CD4-positive, alpha-beta T cell treated with Interleukin-21 for 1 hour (primary cell): ENCODE measurements around the gene PLPPR2.
"Not testable (repeated sequence)": the region's sequence is repeated elsewhere in the genome, so short reads cannot be mapped to it uniquely, and the experiment has no call there.

ENCODE experiments used
- DNase-seq: peaks from one replicate; pipeline ENCODE4 v3.0.0-alpha.2; 2020

Gene PLPPR2

DNA sequence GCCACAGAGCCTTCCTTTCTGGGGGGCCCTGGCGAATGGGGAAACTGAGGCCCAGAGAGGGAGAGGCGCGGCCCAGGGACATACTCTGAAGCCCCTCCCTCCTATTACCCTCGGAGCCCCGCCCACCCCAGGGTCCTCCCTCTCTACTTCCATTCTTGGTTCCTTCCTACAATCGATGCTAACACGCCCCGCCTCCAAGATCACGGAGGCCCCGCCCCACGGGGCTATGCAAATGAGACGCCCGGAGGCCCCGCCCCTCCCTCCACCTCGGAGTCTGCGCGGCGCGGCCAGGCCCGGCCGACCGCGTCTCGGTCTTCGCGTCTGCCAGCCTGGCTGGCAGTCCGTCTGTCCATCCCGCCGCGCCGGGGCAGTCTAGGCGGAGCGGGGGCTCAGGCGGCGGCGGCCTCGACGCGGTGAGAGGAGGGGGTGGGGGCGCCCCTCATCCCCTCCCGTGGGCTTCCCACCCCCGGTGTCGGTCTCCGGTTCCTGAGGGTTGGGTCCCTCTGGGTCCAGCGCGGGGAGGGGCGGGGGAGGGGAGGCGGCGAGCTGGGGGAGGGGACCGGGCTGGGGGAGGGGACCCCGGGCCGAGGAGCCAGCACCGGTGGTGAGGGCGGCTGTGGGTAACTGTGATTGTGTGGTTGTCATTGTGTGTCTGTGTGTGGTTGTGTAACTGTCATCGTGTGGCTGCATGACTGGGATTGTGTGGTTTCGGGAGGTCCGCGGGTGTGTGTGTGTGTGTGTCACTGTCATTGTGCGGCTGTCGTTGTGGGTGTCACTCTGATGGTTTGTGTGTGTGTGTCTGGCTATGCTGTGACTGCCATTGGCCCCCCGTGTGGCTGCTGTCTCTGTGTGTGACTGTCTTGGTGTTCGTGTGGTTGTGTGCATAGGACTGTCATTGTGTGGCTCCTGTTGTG is at the start of gene PLPPR2:
PLPPR2 (plus strand) TSS at position 273 of the 914 bp plus-strand sequence. CDS start 2,242 bp downstream, outside the sequence.
- peak; percentile 91 for DNase-seq

GRCh38 chr19:11306337-11306736 is 48.9 kb upstream of the PLPPR2 start:
- no peak for DNase-seq

GRCh38 chr19:11320278-11320995 is 34.8 kb upstream of the PLPPR2 start:
- DNase-seq: not testable (repeated sequence)

GRCh38 chr19:11321191-11322126 is 33.8 kb upstream of the PLPPR2 start:
- no peak for DNase-seq

GRCh38 chr19:11322269-11323024 is 32.8 kb upstream of the PLPPR2 start:
- DNase-seq: no peak

DNA sequence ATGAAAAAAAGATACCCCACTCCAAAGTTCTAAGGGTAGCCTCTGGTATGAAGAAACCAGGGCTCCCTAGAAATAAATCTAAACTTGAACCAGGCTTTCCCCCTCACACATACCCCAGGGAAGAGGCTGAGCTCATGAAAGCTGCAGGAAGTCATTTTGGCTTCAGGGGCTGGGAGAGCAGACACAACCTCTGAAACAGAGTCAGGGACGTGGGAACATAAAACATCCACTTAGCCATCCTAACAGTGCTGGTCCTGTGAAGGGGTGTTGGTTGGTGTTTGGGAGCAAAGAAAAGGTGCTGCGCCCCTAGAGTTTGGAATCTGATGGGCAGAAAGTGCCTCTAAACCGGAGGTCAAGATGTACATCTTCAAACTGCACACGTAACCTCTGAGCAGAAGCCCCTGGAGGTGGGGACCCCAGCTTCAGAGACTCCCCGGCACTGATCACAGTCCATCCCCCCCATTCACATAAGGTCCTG is 31.6 kb upstream of the PLPPR2 start:
- DNase-seq: no peak

GRCh38 chr19:11324079-11324661 is 31.1 kb upstream of the PLPPR2 start:
- peak; percentile 33 for DNase-seq

DNA sequence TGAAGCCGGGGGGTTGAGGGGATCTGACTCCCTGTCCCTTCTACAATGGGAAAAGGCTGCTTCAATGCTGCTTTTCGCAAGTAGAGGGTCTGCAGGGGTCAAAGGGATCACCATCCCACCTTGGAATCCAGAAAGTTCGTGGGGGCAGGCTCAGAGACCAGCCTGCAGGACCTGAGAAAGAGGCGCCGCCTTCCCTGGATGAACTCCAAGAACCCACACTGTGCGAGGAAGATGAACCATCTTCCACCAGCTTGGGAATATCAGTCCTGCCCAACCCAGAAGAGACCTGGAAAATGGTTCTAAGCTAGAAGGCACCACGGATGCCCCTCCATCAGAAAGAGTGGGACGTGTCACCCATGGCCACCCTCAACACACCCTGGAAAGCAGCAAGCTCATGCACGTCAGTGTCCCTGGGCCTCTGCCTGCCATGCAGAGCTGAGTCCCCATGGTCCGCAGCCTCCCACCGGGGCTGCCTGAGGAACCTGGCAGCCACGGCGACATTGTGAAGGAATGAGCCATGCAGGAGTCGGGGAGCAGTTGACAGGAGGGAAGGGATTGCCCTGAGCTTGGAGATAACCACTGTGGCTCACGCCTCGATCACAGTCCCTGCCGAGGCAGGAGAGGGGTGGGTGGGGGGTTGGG is 30.4 kb upstream of the PLPPR2 start:
- no peak for DNase-seq

- DNase-seq: no peak
Measured at GRCh38 chr19:11325544-11325943, 29.7 kb upstream of the PLPPR2 start.

- DNase-seq: no peak
Measured at GRCh38 chr19:11330127-11330526, 25.1 kb upstream of the PLPPR2 start.

DNA sequence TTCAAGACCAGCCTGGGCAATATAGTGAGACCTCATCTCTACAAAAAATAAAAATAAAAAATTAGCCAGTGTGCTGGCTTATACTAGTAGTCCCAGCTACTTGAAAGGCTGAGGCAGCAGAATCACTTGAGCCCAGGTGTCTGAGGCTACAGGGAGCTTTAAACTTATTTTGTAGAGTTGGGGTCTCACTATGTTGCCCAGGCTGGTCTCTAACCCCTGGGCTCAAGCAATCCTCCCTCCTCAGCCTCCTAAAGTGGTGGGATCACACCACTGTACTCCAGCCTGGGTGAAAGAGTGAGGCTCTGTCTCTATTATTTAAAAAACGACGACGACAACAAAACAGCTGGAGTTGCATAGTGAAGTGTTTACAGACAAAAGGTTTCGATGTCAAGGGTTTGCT is 23.7 kb upstream of the PLPPR2 start:
- DNase-seq: no peak

DNA sequence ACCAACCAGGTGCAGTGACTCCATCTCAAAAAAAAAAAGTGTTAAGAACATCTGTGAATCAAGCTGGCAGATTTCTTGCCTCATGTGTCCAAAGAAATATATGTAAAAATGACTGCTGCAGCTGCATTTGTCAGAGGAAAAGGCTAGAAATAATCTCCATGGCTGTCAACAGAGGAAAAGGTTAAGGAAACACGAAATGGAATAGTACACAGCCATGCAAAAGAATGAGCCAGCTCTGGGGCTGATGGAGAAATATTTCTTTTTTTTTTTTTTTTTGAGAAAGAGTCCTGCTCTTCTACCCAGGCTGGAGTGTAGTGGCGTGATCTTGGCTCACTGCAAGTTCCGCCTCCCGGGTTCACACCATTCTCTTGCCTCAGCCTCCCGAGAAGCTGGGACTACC is 22.4 kb upstream of the PLPPR2 start:
- no peak for DNase-seq

DNA sequence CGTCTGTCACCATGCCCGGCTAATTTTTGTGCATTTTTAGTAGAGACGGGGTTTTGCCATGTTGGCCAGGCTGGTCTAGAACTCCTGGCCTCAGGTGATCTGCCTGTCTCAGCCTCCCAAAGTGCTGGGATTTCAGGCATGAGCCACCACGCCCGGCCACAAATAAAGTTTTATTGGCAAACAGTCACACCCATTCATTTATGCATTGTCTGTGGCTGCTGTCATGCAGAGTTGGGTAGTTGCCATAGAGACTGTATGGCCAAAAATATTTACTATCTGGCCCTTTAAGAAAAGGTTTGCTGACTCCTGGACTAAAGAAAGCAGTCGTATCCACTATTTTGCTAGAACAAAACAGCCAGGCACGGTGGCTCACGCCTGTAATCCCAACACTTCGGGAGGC is 21.4 kb upstream of the PLPPR2 start:
- DNase-seq: not testable (repeated sequence)

- no peak for DNase-seq
Measured at GRCh38 chr19:11335449-11336146, 19.6 kb upstream of the PLPPR2 start.

DNA sequence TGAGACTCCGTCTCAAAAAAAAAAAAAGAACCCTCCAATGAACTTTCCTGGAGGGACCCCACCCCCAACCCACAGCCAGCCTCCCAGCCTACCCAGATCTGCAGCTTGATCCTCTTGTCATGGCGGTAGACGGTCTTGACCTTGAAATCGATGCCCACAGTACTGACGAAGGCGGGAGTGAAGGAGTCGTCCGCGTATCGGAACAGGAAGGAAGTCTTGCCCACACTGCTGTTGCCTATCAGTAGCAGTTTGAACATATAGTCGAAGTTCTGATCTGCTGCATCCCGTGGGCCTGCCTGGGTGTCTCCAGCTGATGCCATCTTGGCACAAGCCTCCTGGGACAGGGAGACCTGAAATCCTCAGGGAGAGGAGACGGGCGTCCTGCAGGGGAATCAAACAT is 18.2 kb upstream of the PLPPR2 start:
- no peak for DNase-seq

GRCh38 chr19:11338121-11338520 is 17.1 kb upstream of the PLPPR2 start:
- no peak for DNase-seq

- DNase-seq: no peak
Measured at GRCh38 chr19:11338569-11339253, 16.5 kb upstream of the PLPPR2 start.

- DNase-seq: peak; percentile 83
Measured at GRCh38 chr19:11339254-11340098, 15.8 kb upstream of the PLPPR2 start, which contains the start of gene RAB3D. Gene RAB3D (minus strand): TSS chr19:11339657. CDS start chr19:11337399, 2,258 bp downstream.

DNA sequence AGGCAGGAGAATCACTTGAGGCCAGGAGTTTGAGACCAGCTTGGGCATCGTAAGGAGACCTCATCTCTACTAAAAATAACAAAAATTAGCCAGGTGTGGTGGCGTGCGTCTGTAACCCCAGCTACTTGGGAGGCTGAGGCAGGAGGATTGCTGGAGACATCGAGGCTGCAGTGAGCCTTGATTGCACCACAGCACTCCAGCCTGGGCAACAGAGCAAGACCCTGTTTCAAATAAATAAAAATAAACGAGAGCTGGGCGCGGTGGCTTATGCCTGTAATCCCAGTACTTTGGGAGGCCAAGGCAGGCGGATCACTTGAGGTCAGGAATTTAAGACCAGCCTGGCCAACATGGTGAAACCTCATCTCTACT is 15.1 kb upstream of the PLPPR2 start:
- DNase-seq: not testable (repeated sequence)
